Gastrocnemius medialis (tissue), 4 donors: ENCODE data around the gene SIX5.

Experiments used
- POLR2A ChIP-seq, 2 donors: fragments of 450-650 bp; IDR thresholded peaks; one replicate each; pipeline ENCODE4 v1.6.1; 2017; ENCODE audit warnings: antibody characterized with exemption in 2 of 2, mild to moderate bottlenecking in 2 of 2, moderate library complexity in 2 of 2
- TF ChIP-seq, protein P1 (sequence below), 5 experiments: fragments of 450-650 bp in 3 of 5; fragments of 200-600 bp in 2 of 5; sonication (generic) in 2 of 5; IDR thresholded peaks in 4 of 5; conservative IDR thresholded peaks in 1 of 5; 1 replicate in 4 of 5; 2 replicates in 1 of 5; pipeline ENCODE4 v1.5.1; 2016 to 2019; ENCODE audit warnings: antibody characterized with exemption in 5 of 5, mild to moderate bottlenecking in 3 of 5, moderate library complexity in 3 of 5

DNA sequence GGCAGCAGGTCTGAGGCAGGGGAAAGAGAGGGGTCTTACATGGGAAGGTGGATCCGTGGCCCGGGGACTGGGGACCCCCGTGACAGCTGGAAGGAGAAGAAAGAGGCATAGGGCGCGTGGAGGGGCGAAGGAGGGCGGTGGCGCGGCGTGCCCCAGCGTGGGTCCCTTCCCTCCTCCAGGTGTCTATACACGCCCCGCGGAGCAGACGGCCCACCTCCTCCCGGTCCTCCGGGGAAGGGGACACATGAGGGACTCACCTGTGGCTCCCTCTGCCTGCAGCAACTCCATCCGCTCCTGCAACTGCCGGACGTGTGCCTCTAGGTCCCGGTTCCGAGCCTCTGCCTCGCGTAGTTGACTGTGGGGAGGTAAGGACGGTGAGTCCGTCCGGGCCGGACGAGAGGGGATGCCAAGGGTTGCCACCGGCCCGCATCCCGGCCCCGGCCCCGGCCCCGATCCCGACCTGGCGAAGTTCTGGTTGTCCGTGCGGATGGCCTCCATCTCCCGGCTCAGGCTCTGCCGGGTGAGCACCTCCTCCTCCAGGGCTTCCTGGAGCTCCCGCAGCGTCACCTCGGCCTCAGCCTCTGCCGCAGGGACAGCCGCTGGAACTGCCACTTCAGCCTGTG, 2.4 kb upstream of the SIX5 start:
- TF ChIP-seq, protein P1, sequence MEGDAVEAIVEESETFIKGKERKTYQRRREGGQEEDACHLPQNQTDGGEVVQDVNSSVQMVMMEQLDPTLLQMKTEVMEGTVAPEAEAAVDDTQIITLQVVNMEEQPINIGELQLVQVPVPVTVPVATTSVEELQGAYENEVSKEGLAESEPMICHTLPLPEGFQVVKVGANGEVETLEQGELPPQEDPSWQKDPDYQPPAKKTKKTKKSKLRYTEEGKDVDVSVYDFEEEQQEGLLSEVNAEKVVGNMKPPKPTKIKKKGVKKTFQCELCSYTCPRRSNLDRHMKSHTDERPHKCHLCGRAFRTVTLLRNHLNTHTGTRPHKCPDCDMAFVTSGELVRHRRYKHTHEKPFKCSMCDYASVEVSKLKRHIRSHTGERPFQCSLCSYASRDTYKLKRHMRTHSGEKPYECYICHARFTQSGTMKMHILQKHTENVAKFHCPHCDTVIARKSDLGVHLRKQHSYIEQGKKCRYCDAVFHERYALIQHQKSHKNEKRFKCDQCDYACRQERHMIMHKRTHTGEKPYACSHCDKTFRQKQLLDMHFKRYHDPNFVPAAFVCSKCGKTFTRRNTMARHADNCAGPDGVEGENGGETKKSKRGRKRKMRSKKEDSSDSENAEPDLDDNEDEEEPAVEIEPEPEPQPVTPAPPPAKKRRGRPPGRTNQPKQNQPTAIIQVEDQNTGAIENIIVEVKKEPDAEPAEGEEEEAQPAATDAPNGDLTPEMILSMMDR (IDR thresholded peaks at IDR 0.05 in 4 of 5, conservative IDR thresholded peaks at IDR 0.05 in 1 of 5), result no peak
- no peak for TF ChIP-seq POLR2A (IDR thresholded peaks at IDR 0.05)
